LNCAP (cell line): ENCODE results near the gene GABRG3.

Experiments
- TF ChIP-seq, protein P1 (sequence below): fragments of 450-650 bp; IDR thresholded peaks from 2 replicates; pipeline ENCODE4 v1.5.1; 2017; ENCODE audit warnings: mild to moderate bottlenecking

GABRG3 gene

GRCh38 chr15:27458345-27459084 is 487.5 kb downstream of the GABRG3 start:
- TF ChIP-seq, protein P1, sequence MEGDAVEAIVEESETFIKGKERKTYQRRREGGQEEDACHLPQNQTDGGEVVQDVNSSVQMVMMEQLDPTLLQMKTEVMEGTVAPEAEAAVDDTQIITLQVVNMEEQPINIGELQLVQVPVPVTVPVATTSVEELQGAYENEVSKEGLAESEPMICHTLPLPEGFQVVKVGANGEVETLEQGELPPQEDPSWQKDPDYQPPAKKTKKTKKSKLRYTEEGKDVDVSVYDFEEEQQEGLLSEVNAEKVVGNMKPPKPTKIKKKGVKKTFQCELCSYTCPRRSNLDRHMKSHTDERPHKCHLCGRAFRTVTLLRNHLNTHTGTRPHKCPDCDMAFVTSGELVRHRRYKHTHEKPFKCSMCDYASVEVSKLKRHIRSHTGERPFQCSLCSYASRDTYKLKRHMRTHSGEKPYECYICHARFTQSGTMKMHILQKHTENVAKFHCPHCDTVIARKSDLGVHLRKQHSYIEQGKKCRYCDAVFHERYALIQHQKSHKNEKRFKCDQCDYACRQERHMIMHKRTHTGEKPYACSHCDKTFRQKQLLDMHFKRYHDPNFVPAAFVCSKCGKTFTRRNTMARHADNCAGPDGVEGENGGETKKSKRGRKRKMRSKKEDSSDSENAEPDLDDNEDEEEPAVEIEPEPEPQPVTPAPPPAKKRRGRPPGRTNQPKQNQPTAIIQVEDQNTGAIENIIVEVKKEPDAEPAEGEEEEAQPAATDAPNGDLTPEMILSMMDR: no peak

- TF ChIP-seq, protein P1: no peak
Observed at GRCh38 chr15:27459836-27460235, 488.9 kb downstream of the GABRG3 start.

- TF ChIP-seq, protein P1: no peak
Observed at GRCh38 chr15:27461181-27461580, 490.2 kb downstream of the GABRG3 start.

DNA sequence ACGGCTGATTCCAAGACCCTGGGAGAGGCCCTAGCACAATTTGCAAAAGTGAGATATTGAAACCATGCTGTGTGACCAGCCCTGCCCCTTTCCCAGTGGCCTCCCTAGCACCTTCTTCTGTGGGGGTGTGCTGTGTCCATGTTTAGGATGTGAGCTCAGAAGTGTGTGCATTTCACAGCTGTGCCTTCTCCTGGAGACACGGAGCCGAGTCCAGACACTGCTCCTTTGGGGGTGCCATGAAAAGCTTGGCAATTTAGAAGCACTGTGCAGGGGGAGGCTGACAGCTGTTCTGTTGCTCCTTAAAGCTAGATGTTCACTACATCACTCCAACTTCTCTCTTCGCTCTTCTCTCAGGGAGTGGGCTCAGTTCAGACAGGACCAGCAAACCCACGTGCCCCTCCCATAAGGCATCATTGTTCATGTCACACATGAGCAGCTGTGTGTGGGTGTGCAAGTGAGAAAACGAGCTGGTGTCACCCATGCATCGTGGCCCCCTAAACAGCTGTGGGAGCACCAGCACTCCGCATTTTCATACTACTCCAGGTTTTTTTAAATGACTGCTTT is 492.6 kb downstream of the GABRG3 start:
- TF ChIP-seq, protein P1: no peak

DNA sequence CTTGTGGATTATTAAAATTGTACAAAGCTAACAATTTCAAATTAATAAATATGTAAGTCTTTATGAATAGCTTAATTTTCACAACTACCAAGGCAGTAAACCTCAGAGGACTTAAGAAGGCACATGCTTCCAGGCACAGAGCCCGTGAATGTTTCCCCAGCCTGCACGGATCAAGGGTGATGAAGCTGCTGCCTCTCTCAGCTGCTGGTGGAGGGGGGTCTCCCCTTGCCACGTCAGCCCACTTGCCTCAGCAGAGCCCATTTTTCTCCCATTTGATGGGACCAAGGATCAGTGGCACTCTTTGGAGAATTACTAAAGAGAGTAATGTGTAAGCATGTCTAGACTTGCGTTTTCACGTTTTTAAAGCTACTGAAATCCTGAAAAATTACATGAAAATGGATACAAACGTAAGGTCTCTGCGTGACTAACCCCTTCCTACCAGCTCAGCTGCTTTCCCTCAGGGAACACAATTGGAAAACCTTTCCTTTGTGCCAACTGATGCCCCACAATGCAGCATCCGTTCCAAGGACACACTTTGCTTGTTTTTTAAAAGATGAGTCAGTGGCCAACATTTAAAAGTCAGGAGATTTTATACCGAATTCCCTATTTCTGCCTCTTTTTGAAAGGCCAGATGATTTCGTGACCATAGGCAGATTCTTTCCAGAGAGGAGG is 494.1 kb downstream of the GABRG3 start:
- TF ChIP-seq, protein P1: no peak

DNA sequence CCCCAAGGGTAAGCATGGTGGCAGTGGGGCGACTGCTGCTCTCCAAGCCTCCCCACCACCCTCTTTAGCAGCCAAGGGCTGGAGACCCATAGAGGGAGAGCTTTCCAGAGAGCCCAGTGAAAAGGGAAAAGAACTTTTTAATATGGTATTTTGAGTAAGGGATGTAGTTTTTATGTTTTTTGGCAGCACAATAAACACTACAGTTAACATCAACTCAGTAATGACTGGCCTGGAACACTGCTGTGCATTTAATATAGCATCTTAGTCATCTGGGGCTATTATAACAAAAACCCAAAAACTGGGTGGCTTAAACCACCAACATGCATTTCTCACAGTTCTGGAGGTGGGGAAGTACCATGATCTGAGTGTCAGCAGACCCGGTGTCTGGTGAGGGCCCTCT is 495.8 kb downstream of the GABRG3 start:
- TF ChIP-seq, protein P1: no peak

DNA sequence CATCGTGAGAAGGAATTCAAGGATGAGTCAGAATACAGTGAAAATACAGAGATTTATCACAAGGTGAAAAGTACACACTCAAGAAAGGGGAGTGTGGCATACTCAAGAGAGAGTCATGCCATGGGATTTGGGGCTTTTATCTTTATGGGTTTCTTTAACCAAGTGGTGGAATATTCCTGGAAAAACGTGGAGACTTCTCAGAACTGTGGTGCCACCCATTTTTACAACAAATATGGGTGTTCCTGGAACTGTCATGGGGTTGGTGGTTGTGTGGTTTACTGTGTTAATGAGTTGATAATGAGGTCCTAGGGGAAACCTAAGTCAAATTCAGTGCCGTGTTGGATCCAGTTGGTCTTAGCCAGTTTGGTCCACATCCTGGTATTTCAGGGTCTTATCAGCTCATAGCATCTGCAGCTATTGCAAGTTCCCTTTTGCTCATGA is 497.2 kb downstream of the GABRG3 start:
- TF ChIP-seq, protein P1: no peak
